Fibroblast of the aortic adventitia (primary cell): ENCODE data around the gene NTPCR. TPM values are rescaled to one million over a fixed set of nuclear protein-coding genes. Genes with fewer than 3 reads are reported as not detected.
A peak's percentile ranks its signal among the peaks of the same experiment; 100 is the strongest.

ENCODE experiments used
- DNase-seq: peaks from one replicate; pipeline ENCODE4 v3.0.0-alpha.2; 2010; ENCODE audit warnings: low read depth
- H3K4me3 ChIP-seq: 2 replicates; pipeline ENCODE4 v1.5.1; 2011; ENCODE audit warnings: low read depth, mild to moderate bottlenecking, control low read depth, low read length, moderate library complexity
- CTCF ChIP-seq: IDR thresholded peaks from 2 replicates; pipeline ENCODE4 v1.5.1; 2011; ENCODE audit warnings: mild to moderate bottlenecking, low read length, control low read depth, inconsistent platforms; ENCODE audit not compliant: insufficient read depth
- total RNA-seq: library from RNA; depleted of rRNA; stranded (reverse); fragments of >200 nt; gene quantifications from 2 replicates; pipeline ENCODE4 v1.2.3, GENCODE V29; 2012; ENCODE audit warnings: low replicate concordance

The NTPCR gene, protein sequence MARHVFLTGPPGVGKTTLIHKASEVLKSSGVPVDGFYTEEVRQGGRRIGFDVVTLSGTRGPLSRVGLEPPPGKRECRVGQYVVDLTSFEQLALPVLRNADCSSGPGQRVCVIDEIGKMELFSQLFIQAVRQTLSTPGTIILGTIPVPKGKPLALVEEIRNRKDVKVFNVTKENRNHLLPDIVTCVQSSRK
- total RNA-seq: 19.7 and 29.4 TPM in 2 replicates

DNA sequence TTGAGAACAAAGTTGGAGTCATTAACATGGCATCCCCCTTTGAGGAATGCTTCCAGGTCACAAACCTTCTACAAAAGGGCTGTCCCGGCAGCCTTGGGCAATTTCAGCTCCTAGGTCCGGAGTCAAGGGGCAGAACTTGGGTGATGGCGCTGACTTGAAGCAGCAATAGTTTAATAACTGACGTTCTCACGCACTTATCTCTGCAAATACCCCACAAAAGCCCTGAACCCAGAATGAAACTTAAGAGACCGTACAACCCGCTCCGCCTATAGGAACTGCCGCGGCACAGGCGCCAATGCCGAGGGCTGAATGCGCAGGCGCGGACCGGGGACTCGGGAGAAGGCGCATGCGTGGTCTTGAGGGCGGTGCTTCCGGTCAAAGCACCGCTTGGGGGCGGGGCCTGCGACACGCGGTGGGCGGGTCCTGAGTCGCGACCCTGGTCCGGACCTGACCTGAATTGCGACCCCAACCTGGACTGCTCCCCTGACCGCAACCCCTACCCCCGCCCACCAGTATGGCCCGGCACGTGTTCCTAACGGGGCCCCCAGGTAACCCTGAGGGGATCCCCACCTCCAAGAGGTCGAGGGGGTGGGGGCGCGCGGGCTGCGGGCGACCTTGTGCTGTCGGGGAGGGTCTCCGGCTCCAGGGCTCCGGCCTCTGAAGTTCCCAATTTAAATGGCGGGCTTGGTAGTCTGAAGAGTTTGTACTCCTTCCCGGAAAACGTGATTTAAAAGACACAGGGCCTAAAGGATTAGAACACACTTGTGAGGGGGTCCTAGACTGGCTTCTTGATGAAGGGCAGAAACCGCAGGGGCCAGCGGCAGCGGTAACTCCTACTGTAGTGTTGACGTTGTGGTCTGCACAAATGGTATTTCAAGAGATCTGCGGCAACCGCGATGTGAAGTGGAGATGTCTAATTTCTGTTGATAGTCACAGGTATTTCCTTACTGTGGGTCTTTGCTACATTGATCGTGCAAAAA is at the start of gene NTPCR:
Gene NTPCR (plus strand): TSS at position 415 of the 980 bp plus-strand sequence. CDS start 100 bp downstream, at position 515.
- peak; percentile 22 for TF ChIP-seq CTCF
- peak; percentile 91 for DNase-seq
- H3K4me3 ChIP-seq: peak within 1 kb of the TSS; percentile 75

DNA sequence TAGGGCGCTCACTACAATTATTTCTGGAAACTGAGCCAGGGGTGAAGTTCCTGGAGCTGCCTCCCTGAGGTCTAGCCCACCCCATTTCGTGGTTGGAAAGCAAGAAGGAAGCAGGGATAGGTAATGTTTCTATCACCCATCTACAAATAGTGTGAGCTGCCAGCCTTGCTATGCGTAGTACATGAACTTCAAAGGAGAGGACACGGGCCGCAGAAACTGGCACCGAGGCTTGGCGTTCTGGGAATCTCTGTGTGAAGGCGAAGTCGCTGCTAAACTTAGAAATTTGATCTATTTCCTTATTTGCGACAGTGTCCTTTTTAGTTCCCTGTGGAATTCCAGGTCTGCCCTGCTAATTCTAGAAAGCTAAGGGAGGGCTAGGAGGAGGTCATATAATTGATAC is 49.6 kb upstream of the NTPCR start:
- no peak for TF ChIP-seq CTCF

GRCh38 chr1:232901255-232901654 is 49.2 kb upstream of the NTPCR start:
- TF ChIP-seq CTCF: no peak
- no peak overlapping the region for H3K4me3 ChIP-seq
- DNase-seq: no peak

More for the DNA sequence above, 49.6 kb upstream of the NTPCR start:
- DNase-seq: no peak
- no peak overlapping the region for H3K4me3 ChIP-seq

DNA sequence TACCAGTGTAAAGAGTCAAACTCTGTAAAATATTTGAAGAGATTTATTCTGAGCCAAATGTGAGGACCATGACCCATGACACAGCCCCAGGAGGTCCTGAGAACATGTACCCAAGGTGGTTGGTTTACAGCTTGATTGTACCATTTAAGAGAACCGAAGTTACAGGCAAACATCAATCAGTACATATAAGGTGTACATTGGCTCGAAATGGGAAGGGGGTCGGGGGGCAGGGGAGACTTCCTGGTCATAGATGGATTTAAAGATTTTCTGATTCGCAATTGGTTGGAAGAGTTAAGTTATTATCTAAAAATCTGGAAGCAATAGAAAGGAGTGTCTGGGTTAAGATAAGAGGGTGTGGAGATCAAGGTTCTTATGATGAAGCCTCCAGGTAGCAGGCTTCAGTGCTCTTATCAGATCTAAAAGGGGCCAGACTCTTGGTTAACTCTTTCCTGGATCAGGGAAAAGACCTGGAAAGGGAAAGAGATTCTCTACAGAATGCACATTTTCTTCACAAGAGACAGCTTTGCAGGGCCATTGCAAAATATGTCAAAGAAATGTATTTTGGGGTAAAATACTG is 47.5 kb upstream of the NTPCR start:
- H3K4me3 ChIP-seq: no peak overlapping the region
- no peak for DNase-seq
- no peak for TF ChIP-seq CTCF

DNA sequence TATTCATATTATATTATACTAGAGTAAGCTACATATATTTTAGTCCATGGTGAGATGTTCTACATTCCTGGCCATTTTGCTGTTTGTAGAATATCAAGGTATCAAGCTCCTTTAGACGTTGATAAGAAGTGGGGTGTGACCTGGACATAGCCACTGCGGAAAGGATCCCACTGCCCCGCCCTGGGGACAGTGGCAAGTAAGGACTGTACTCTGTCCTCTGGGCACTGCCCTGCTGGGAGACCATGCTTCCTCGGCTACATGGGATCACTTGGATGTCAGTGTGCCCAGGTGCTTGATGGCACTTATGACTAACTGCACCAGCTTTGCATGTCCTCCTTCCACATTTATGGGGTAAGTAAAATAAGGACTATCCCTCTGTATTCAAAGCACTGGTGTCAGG is 46.3 kb upstream of the NTPCR start:
- DNase-seq: no peak
- TF ChIP-seq CTCF: no peak
- no peak overlapping the region for H3K4me3 ChIP-seq

GRCh38 chr1:232904566-232904965 is 45.8 kb upstream of the NTPCR start:
- H3K4me3 ChIP-seq: no peak overlapping the region
- peak; percentile 48 for DNase-seq
- TF ChIP-seq CTCF: no peak
